GM10248 (cell line): ENCODE results near the gene PCLO.

Experiments
- CTCF ChIA-PET: fragments of 300-600 bp; sonication (Branson Sonifier 250); formaldehyde crosslinking; extraction: SDS; loops from one replicate; lab custom pipeline; 2021; ENCODE audit warnings: antibody characterized with exemption; lab: Yijun Ruan, JAX
- POLR2A ChIA-PET: fragments of 350-650 bp; sonication (Branson Sonifier 250); formaldehyde crosslinking; extraction: SDS; loops from one replicate; lab custom pipeline; 2020; ENCODE audit warnings: antibody characterized with exemption; lab: Yijun Ruan, JAX
- DNase-seq: peaks from one replicate; pipeline ENCODE4 v3.0.0; 2012; ENCODE audit errors: extremely low spot score
- CTCF ChIP-seq: IDR thresholded peaks from 2 replicates; pipeline ENCODE4 v1.5.1; 2012; ENCODE audit warnings: mild to moderate bottlenecking, low read depth; ENCODE audit errors: extremely low read depth, missing control alignments, control extremely low read depth

The PCLO gene

DNA sequence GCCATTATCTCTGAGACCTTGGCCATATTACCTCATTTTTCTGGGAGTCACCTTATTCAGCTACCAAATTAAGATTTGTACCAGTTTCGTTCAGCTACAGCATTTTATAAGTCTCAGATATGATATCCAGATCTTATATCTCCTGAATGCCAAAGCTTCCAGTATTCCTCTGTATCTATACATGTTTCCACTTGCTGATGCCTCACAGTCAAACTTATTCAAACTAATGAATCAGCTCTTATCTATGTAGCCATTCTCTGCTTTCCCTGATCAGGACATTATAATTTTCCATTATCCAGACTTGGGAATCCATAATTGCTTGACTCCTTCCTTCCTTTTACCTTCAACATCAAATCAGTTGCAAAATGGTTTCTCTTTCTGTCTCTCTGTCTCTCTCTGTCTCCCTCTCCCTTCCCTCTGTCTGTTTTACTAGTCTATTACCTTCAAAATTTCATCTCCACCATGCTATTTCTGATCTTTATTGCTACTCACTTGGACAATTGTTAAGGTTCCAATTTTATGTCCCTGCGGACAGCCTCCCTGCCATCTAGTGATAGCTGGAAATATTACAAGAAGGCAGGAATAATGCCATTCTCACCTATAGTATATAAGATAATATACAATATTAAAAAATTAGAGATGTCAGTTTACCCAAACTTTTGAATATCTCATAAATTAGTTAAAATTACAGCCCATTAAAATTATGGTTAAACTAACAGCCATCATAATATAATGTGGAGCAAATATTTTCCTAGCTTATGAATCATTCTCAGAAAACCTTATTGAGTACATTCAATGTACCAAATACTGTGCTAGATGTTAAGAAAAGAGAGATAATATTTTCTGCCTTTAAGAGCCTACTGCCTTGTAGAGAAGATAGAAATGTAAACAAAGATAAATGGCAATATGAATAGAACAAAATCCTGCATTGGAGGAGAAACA is 89.8 kb downstream of the PCLO start:
- no peak for DNase-seq
- POLR2A ChIA-PET = no interaction called here
- CTCF ChIA-PET = interaction anchor here (1.2 to 1.9 kb wide), 2 partner anchors 9 to 262 kb away, joined by 3 to 6 read pairs; no protein-coding TSS in a partner anchor
- TF ChIP-seq CTCF = no peak

DNA sequence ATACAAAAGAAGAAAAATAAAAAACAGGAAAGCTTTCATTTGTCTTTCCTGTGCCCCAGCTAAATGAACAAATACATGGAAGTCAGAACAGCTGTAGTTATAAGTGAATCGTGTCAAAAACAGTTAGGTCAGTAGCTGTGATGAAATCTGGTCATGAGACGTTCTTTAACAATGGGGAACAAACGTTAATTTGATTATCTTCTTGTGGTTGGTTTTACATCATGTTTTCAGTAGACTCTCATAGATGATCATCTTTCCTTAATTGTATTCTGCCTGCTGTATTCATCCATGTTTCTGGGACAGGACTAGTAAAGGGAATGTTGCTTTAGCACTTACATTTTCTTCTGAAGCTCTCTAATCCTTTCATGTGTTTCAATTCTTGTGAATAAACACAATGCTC is 97.0 kb downstream of the PCLO start:
- CTCF ChIA-PET = interaction anchor here (1.3 kb wide), 1 partner anchor 12 kb away, joined by 5 read pairs; no protein-coding TSS in a partner anchor
- no peak for TF ChIP-seq CTCF
- POLR2A ChIA-PET = no interaction called here
- DNase-seq = no peak

DNA sequence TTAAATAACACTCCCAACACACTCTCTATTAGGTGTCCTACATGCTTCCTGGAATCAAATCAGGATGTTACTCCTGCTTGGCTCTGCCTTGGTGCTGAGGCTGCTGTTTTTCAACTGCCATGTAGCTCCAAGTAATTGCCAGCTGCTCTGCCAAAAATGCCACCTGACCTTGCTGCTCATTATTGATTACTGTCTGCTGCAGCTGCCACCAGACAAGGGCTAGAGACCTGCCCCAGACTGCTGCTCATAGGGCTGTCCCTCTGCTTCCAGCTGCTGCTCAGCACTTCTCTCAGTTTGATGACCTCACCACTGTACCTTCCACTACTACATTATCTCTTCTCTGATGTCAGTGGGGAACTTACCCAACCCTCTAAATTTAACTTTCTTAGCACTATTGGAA is 102.5 kb downstream of the PCLO start:
- ChIA-PET CTCF (interaction anchor here (0.9 kb wide), 1 partner anchor 9 kb away, joined by 3 read pairs; no protein-coding TSS in a partner anchor), POLR2A (no interaction called here)
- DNase-seq = no peak
- TF ChIP-seq CTCF = no peak

DNA sequence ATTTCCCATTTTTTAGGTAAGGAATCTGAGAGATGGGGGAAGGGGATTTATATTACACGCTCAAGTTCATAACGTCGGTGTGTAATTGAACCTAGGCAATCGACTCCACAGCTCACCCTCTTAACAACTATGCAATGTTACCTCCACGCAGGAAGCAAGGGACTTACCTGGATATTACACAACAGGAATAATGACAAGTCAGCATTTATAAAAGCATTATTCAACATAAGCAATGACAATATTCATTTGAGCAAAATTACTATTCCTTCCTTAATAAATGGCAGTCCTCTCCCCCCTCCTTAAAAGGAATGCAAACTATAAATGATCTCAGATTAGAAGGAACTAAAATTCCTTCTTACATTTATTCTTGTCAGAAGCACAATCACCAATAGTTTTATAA is 104.0 kb downstream of the PCLO start:
- no peak for DNase-seq
- no peak for TF ChIP-seq CTCF
- POLR2A ChIA-PET = no interaction called here
- CTCF ChIA-PET = no interaction called here

- ChIA-PET CTCF (no interaction called here), POLR2A (no interaction called here)
- DNase-seq = no peak
- no peak for TF ChIP-seq CTCF
Observed at GRCh38 chr7:83055197-83055596, 107.5 kb downstream of the PCLO start.

DNA sequence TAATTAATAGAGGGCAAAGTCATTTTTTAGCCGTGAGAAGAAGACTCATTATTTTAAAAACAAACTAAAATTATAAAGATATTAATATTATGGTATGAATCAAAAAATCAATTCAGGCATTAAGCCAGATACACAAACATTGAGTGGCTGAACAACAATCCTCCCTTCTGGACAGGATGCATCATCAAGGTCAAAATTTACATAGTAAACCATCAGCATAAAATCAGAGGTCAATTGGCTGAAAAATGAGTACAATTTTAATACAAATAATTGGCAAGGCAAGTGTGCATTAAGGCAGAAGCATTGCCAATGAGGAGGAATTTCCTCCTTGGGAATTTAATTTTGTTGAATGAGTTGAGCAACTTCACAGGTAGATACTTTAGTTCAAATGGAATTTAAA is 108.2 kb downstream of the PCLO start:
- DNase-seq = no peak
- no peak for TF ChIP-seq CTCF
- POLR2A ChIA-PET = no interaction called here
- CTCF ChIA-PET = no interaction called here
